Bronchial epithelial cell (primary cell): ENCODE data around the gene GSS. TPM values are rescaled to one million over a fixed set of nuclear protein-coding genes. Genes with fewer than 3 reads are reported as not detected.

Experiments used
- DNase-seq: peaks from one replicate; pipeline ENCODE4 v3.0.0-alpha.2; 2010; ENCODE audit warnings: low read depth
- FAIRE-seq: peaks from 2 replicates; lab custom pipeline; 2011; peaks lifted over from hg19 to GRCh38; lab: Jason Lieb, UNC
- H3K27me3 ChIP-seq: 2 replicates; pipeline ENCODE4 v1.5.1; 2011; ENCODE audit warnings: low read length; ENCODE audit not compliant: control insufficient read depth, insufficient read depth
- H3K36me3 ChIP-seq: 2 replicates; pipeline ENCODE4 v1.5.1; 2011; ENCODE audit warnings: low read length; ENCODE audit not compliant: control insufficient read depth, insufficient read depth
- H3K4me3 ChIP-seq: 2 replicates; pipeline ENCODE4 v1.5.1; 2011; ENCODE audit warnings: mild to moderate bottlenecking, low read depth, low read length, control low read depth
- CTCF ChIP-seq: IDR thresholded peaks from 2 replicates; pipeline ENCODE4 v1.5.1; 2011; ENCODE audit warnings: mild to moderate bottlenecking, moderate library complexity, low read length, control low read depth, inconsistent platforms; ENCODE audit not compliant: insufficient read depth, severe bottlenecking
- total RNA-seq: library from RNA; depleted of rRNA; stranded (reverse); fragments of >200 nt; gene quantifications from 2 replicates; pipeline ENCODE4 v1.2.1, GENCODE V29; 2014

Gene GSS
- total RNA-seq: 105 and 192 TPM in 2 replicates

GRCh38 chr20:34955231-34956040 is at the start of gene GSS, which contains the start of gene MYH7B:
GSS (minus strand) TSS chr20:34955806; CDS start chr20:34951852, 3,954 bp downstream.
MYH7B (plus strand) TSS chr20:34955868; CDS start chr20:34978006, 22,138 bp downstream.
- DNase-seq: peak; percentile 87
- no peak for FAIRE-seq
- Histone ChIP-seq H3K4me3 (peak within 1 kb of the TSS; percentile 82), H3K27me3 (no peaks in the 10 kb centered on the region), H3K36me3 (peaks cover 7% of the 10 kb centered on the region)
- TF ChIP-seq CTCF: peak; percentile 55

GRCh38 chr20:35004749-35005462 is 49.3 kb upstream of the GSS start:
- FAIRE-seq (no peak), DNase-seq (no peak)
- peaks cover 60% of the 10 kb centered on the region for H3K36me3 ChIP-seq
- no peaks in the 10 kb centered on the region for H3K27me3 ChIP-seq
- TF ChIP-seq CTCF: no peak
- no peak overlapping the region for H3K4me3 ChIP-seq

- Histone ChIP-seq H3K27me3 (no peaks in the 10 kb centered on the region), H3K36me3 (peaks cover 57% of the 10 kb centered on the region), H3K4me3 (no peak overlapping the region)
- no peak for TF ChIP-seq CTCF
- DNase-seq: no peak
- no peak for FAIRE-seq
Measured at GRCh38 chr20:35004051-35004725, 48.6 kb upstream of the GSS start.

GRCh38 chr20:35003211-35004031 is 47.8 kb upstream of the GSS start:
- H3K36me3 ChIP-seq: peaks cover 50% of the 10 kb centered on the region
- DNase-seq (no peak), FAIRE-seq (no peak)
- no peak overlapping the region for H3K4me3 ChIP-seq
- H3K27me3 ChIP-seq: no peaks in the 10 kb centered on the region
- TF ChIP-seq CTCF: no peak
